NCI-H146 treated with DMSO at 0.1 percent for 48 hours (cell line): ENCODE measurements around the gene LPIN1.
"Not testable (repeated sequence)": the region's sequence is repeated elsewhere in the genome, so short reads cannot be mapped to it uniquely, and the experiment has no call there.

Experiments used
- DNase-seq: peaks from one replicate; lab custom pipeline; 2025; ENCODE audit not compliant: unreplicated experiment; lab: John Stamatoyannopoulos, UW

The LPIN1 gene

DNA sequence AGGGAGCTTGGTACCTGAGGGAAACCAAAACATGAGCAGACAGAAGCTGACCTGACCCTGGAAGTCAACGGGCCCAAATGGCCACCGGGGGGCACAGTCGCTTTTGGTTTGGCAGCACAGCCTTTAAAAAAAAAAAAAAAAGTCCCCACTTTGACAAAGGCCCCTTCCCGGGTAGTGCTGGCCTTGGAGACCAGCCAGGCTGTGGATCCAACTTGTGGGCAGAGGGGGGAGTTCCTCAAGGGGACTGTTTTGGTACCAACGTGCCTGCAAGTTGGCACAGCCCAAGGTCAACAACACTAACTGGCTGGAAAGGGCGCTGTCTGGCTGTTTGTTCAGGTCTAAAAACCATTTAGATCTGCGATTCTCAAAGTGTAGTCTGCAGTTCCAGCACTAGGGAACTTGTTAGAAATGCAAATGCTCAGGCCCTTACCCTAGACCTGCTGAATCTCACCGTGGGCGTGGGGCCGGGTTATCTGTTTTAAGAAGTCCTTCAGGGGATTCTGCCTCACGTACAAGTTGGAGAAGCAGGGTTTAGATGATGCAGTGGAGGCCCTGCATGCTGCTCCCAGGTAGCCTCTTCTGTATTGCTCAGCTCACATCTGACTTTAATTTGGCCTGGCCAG, 83.0 kb downstream of the LPIN1 start:
- peak; percentile 19 for DNase-seq

- DNase-seq, result peak; percentile 40
Observed at GRCh38 chr2:11829947-11830707, 83.7 kb downstream of the LPIN1 start.

DNA sequence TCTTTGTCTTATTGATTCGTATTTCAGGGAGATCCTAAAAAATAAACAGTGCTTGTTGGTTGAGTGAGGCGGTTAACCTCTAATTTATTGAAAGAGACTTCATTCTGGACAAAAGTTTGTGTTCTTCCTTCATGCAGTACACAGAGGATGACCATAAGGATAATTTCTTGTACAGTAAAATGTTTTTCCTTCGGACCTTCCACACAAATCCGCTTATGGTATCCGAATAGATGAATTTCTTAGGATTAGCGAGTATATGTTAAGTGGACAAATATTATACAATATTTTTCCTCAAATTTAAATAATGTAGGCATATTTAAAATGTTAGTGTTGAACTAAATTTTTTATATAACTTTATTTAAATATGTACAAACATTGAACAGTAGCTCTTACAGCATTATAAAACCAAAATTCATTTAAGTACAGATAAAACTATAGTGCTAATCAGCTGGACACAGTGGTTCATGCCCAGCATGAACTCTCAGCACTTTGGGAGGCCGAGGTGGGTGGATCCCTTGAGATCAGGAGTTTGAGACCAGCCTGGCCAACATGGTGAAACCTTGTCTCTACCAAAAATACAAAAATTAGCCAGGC, 84.4 kb downstream of the LPIN1 start:
- no peak for DNase-seq

- DNase-seq, result no peak
Observed at GRCh38 chr2:11831415-11831814, 85.0 kb downstream of the LPIN1 start.

DNA sequence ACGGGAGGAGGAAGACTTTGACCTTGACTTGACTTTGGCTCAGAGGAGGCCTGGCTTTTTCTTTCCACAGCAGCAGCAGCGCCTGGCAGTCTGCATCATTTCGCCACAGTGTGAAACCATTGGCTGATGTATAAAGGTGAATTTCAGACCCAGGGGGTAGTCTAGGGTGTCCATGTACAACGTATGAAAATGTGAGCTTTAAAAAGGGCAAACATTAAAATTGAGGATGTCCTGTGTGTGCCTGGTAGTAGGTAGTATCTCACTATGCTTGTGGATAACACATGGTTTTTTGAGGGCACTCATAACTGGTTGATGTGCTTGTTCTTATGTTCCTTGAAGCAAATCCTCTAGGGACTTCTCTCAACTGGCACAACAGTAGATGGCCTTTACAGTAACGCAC, 86.1 kb downstream of the LPIN1 start:
- DNase-seq, result no peak

DNA sequence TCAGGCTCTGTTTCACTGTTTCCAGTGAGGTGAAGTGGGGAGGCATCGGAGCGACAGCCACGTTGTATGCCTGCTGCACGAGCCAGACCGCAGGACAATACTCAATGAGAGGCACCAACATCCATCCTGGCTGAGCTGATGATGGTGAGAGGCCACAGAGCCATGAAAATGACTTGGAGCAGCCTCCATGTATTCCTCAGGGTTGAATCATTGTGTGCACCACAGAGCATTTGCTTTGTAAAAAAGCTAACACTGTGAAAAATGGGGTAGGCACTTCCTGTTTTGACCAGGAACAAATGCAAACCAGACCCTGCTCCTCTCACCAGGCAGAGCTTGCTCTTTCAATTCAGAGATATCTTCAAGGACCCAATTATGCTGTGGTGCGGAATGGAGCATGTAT, 87.2 kb downstream of the LPIN1 start:
- DNase-seq, result no peak

- DNase-seq, result no peak
Observed at GRCh38 chr2:11835403-11835802, 89.0 kb downstream of the LPIN1 start.

- DNase-seq, result no peak
Observed at GRCh38 chr2:11836647-11837219, 90.3 kb downstream of the LPIN1 start.

GRCh38 chr2:11837875-11838734, 91.7 kb downstream of the LPIN1 start:
- no peak for DNase-seq

- no peak for DNase-seq
Observed at GRCh38 chr2:11839916-11840315, 93.5 kb downstream of the LPIN1 start.

DNA sequence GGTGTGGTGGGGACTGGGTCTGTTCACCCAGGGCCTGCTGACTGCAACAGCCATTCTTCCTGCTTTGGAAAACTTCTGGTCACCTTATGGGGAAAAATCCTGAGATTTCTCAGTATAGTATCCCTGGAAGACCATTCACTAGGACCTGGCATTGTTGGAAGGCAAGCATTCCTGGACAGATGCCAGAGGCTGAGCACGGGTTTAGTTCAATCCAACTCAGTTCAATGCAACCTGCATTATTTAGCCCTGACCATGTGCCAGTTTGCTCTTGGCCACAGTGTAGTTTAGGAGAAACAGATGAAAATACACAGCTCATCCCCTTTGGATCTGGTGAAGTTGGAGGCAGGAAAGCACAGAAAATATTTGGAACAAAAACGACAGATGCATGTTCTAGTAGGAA, 95.9 kb downstream of the LPIN1 start:
- DNase-seq, result no peak

DNA sequence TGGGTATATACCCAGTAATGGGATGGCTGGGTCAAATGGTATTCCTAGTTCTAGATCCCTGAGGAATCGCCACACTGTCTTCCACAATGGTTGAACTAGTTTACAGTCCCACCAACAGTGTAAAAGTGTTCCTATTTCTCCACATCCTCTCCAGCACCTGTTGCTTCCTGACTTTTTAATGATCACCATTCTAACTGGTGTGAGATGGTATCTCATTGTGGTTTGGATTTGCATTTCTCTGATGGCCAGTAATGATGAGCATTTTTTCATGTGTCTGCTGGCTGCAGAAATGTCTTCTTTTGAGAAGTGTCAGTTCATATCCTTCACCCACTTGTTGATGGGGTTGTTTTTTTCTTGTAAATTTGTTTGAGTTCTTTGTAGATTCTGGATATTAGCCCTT, 98.4 kb downstream of the LPIN1 start:
- DNase-seq, result not testable (repeated sequence)

- not testable (repeated sequence) for DNase-seq
Observed at GRCh38 chr2:11847935-11848334, 101.5 kb downstream of the LPIN1 start.

GRCh38 chr2:11850082-11850481, 103.7 kb downstream of the LPIN1 start:
- DNase-seq, result no peak

- no peak for DNase-seq
Observed at GRCh38 chr2:11852526-11853196, 106.2 kb downstream of the LPIN1 start.

DNA sequence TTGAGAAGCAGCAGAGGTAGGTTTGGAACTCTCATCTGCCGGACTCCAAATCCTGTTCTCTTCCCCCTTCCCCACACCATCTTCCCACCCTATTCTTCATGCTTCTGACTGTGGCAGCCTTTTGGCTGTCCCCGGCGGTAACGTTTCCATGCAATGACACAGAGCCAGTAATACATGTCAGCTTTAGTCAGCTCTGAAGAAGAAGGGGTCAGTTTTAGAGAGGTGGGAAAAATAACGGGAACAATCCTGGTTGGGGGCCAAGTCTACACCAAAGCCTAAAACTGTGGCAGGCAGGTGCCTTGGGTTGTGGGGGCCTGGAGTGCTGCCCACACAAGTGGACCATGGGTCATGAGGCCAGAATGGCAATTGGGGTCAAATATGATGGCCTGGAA, 106.8 kb downstream of the LPIN1 start:
- no peak for DNase-seq

GRCh38 chr2:11855064-11855760, 108.8 kb downstream of the LPIN1 start:
- no peak for DNase-seq

GRCh38 chr2:11856095-11856494, 109.7 kb downstream of the LPIN1 start:
- no peak for DNase-seq

GRCh38 chr2:11858883-11859282, 112.5 kb downstream of the LPIN1 start:
- no peak for DNase-seq

- DNase-seq, result not testable (repeated sequence)
Observed at GRCh38 chr2:11859975-11860374, 113.5 kb downstream of the LPIN1 start.
